Calu3 (cell line): Measurements from ENCODE around the gene FFAR2. TPM values are rescaled to one million over a fixed set of nuclear protein-coding genes. Genes with fewer than 3 reads are reported as not detected.

Source experiments
- BruUV-seq: library from RNA; stranded (reverse); fragments of 400-500 nt; replicated peaks from 2 replicates; lab custom pipeline; 2021; lab: Mats Ljungman, UMichigan
- CTCF ChIA-PET: fragments of 300-600 bp; sonication (Branson Sonifier 250); formaldehyde crosslinking; loops from one replicate; lab custom pipeline; 2022; ENCODE audit warnings: antibody characterized with exemption; lab: Charles Lee
- DNase-seq: peaks from one replicate; pipeline ENCODE4 v3.0.0; 2022
- H3K27ac Mint-ChIP-seq: one replicate; pipeline ENCODE4 v1.8.0; 2022; ENCODE audit warnings: mixed read lengths; ENCODE audit not compliant: unreplicated experiment
- H3K27me3 Mint-ChIP-seq: one replicate; pipeline ENCODE4 v1.8.0; 2022; ENCODE audit warnings: mixed read lengths; ENCODE audit not compliant: unreplicated experiment
- H3K36me3 Mint-ChIP-seq: one replicate; pipeline ENCODE4 v1.8.0; 2022; ENCODE audit warnings: mild to moderate bottlenecking, moderate library complexity, mixed read lengths; ENCODE audit not compliant: insufficient read depth, unreplicated experiment
- H3K4me1 Mint-ChIP-seq: one replicate; pipeline ENCODE4 v1.8.0; 2022; ENCODE audit warnings: mild to moderate bottlenecking, low read depth, mixed read lengths; ENCODE audit not compliant: unreplicated experiment
- H3K4me3 Mint-ChIP-seq: one replicate; pipeline ENCODE4 v1.8.0; 2022; ENCODE audit warnings: mild to moderate bottlenecking, low read depth, moderate library complexity, mixed read lengths; ENCODE audit not compliant: unreplicated experiment
- H3K9me3 Mint-ChIP-seq: one replicate; pipeline ENCODE4 v1.8.0; 2022; ENCODE audit warnings: low read depth, mixed read lengths; ENCODE audit not compliant: unreplicated experiment
- CTCF ChIP-seq: fragments of 200-600 bp; IDR thresholded peaks from one replicate; pipeline ENCODE4 v1.8.0; 2022; ENCODE audit warnings: antibody characterized with exemption; ENCODE audit not compliant: unreplicated experiment
- intact Hi-C: fragments of 100-400 bp; cut with micrococcal nuclease; formaldehyde crosslinking; loops from one replicate; pipeline ENCODE4 v1.10.0; 2022; ENCODE audit not compliant: unreplicated experiment
- total RNA-seq: library from RNA; stranded (reverse); gene quantifications from 2 replicates; pipeline ENCODE4 v1.2.3, GENCODE V29; 2022

The FFAR2 gene
- total RNA-seq, 1 experiment from 2014 or later = not detected

DNA sequence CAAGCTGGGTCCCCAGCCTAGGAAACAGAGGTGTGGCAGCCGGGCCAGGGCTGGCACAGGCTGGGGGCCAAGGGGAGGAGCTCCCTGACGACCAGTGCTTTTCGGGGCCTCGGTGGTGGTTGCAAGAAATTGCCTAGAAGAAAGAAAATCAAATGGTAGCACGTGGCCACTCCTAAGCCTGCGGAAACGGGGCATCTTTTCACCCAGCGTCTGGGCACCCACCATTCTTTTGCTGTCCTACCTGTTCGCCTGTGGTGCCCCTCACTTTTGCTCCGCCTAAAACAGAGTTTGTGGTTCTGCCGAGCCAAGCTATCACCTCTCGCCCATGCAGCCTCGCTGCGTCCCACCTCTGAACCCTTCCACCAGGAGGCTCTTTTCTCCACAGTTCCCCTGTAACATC is 49.3 kb downstream of the FFAR2 start:
- H3K36me3 Mint-ChIP-seq = peaks cover 36% of the 10 kb centered on the region
- no peak for TF ChIP-seq CTCF
- no TSS peak for BruUV-seq
- no peaks in the 10 kb centered on the region for H3K9me3 Mint-ChIP-seq
- intact Hi-C loops = no loop called here
- CTCF ChIA-PET = no interaction called here
- no peaks in the 10 kb centered on the region for H3K4me1 Mint-ChIP-seq
- H3K27me3 Mint-ChIP-seq = peaks cover 18% of the 10 kb centered on the region
- H3K4me3 Mint-ChIP-seq = no peak overlapping the region
- no peak for DNase-seq
- H3K27ac Mint-ChIP-seq = no peak overlapping the region

DNA sequence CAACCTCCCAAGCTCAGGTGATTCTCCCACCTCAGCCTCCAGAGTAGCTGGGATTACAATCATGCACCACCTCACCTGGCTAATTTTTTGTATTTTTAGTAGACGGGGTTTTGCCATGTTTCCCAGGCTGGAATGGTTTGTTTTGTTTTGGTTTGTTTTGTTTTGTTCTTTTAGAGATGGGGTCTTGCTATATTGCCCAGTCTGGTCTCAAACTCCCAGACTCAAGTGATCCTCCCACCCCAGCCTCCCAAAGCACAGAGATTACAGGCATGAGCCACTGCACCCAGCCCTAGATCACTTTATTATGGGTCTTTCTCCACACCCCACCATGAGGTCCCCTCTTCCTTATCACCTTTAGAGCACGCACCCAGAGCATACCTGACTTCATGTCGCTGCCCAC is 50.2 kb downstream of the FFAR2 start:
- intact Hi-C loops = no loop called here
- H3K27ac Mint-ChIP-seq = no peak overlapping the region
- DNase-seq = no peak
- peaks cover 45% of the 10 kb centered on the region for H3K36me3 Mint-ChIP-seq
- no peak overlapping the region for H3K4me3 Mint-ChIP-seq
- peaks cover 10% of the 10 kb centered on the region for H3K27me3 Mint-ChIP-seq
- no peaks in the 10 kb centered on the region for H3K9me3 Mint-ChIP-seq
- H3K4me1 Mint-ChIP-seq = no peaks in the 10 kb centered on the region
- TF ChIP-seq CTCF = no peak
- CTCF ChIA-PET = no interaction called here
- no TSS peak for BruUV-seq

DNA sequence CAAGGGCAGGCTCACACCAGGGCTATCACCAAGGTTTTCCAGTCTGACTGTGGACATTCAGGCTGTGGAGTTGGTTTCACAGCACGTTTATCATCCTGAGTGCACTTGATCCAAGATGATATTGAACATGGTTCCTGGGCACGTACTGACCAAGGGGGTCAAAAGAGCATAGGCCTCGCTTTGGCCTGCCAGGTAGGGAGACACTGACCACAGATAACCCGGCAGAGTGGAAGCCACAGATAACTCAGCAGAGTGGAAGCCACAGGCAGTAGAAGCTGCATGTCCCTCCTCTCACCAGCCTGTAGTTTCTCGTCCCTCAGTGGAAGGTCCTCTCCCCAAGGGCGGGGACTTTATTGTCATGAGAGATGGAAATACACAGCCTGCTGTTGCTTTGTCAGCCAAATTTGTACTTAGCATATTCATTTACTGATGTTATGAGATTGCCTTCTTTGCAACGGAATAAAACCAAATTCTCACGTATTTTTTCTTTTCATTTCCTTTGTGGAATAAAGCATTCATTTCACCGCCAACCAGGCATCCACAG is 51.0 kb downstream of the FFAR2 start:
- Mint-ChIP-seq H3K27ac (no peak overlapping the region), H3K36me3 (peaks cover 49% of the 10 kb centered on the region)

GRCh38 chr19:35500611-35501010 is 52.6 kb downstream of the FFAR2 start:
- Mint-ChIP-seq H3K4me1 (no peaks in the 10 kb centered on the region), H3K27ac (no peak overlapping the region), H3K4me3 (no peak overlapping the region), H3K9me3 (no peaks in the 10 kb centered on the region), H3K36me3 (peaks cover 61% of the 10 kb centered on the region), H3K27me3 (no peaks in the 10 kb centered on the region)
- CTCF ChIA-PET = no interaction called here
- intact Hi-C loops = no loop called here
- BruUV-seq = no TSS peak
- DNase-seq = no peak
- TF ChIP-seq CTCF = no peak

More for the DNA sequence above, 51.0 kb downstream of the FFAR2 start:
- no peak overlapping the region for H3K4me3 Mint-ChIP-seq
- no peak for DNase-seq
- H3K9me3 Mint-ChIP-seq = no peaks in the 10 kb centered on the region
- CTCF ChIA-PET = interaction anchor here (0.8 kb wide), 1 partner anchor 11 kb away, joined by 3 read pairs; no protein-coding TSS in a partner anchor
- no peak for TF ChIP-seq CTCF
- intact Hi-C loops = no loop called here
- peaks cover 1% of the 10 kb centered on the region for H3K27me3 Mint-ChIP-seq
- BruUV-seq = no TSS peak
- no peaks in the 10 kb centered on the region for H3K4me1 Mint-ChIP-seq

Other genes starting within 250 kb of the FFAR2 start
- gene FAM187B, start 219.5 kb upstream of the FFAR2 start, total RNA-seq = not detected in 2 replicates
- gene LSR, start 199.3 kb upstream of the FFAR2 start, total RNA-seq = 494 and 609 TPM in 2 replicates
- gene USF2, start 179.3 kb upstream of the FFAR2 start, total RNA-seq = 114 and 127 TPM in 2 replicates
- gene HAMP, start 165.7 kb upstream of the FFAR2 start, total RNA-seq = 0.45 TPM in 1 of 2 replicates, not detected in the other
- gene MAG, start 156.1 kb upstream of the FFAR2 start, total RNA-seq = not detected in 2 replicates
- gene CD22, start 119.1 kb upstream of the FFAR2 start, total RNA-seq = 5.9 and 7.6 TPM in 2 replicates
- gene FFAR1, start 100.4 kb upstream of the FFAR2 start, total RNA-seq = not detected in 2 replicates
- not detected in 2 replicates for gene FFAR3, start 89.8 kb upstream of the FFAR2 start, total RNA-seq
- not detected in 2 replicates for gene GPR42, start 77.2 kb upstream of the FFAR2 start, total RNA-seq
- gene KRTDAP, start 42.2 kb downstream of the FFAR2 start, total RNA-seq = not detected in 2 replicates
- 218 and 224 TPM in 2 replicates for gene DMKN, start 65.4 kb downstream of the FFAR2 start, total RNA-seq
- not detected in 2 replicates for gene SBSN, start 80.1 kb downstream of the FFAR2 start, total RNA-seq
- not detected in 2 replicates for gene GAPDHS, start 85.2 kb downstream of the FFAR2 start, total RNA-seq
- gene TMEM147, start 97.4 kb downstream of the FFAR2 start, total RNA-seq = 114 and 118 TPM in 2 replicates
- not detected in 2 replicates for gene ATP4A, start 115.4 kb downstream of the FFAR2 start, total RNA-seq
- gene PMIS2, start 137.9 kb downstream of the FFAR2 start, total RNA-seq = not detected in 2 replicates
- gene HAUS5, start 164.5 kb downstream of the FFAR2 start, total RNA-seq = 35.3 and 38.0 TPM in 2 replicates
- gene RBM42, start 180.8 kb downstream of the FFAR2 start, total RNA-seq = 148 and 162 TPM in 2 replicates
- gene ETV2, start 193.5 kb downstream of the FFAR2 start, total RNA-seq = 1.3 TPM in 1 of 2 replicates, not detected in the other
- 488 and 497 TPM in 2 replicates for gene COX6B1, start 200.1 kb downstream of the FFAR2 start, total RNA-seq
- gene UPK1A, start 218.3 kb downstream of the FFAR2 start, total RNA-seq = not detected in 2 replicates